ENCODE measurements around the gene M1AP.
A peak's percentile ranks its signal among the peaks of the same experiment; 100 is the strongest.
"Not testable (repeated sequence)": the region's sequence is repeated elsewhere in the genome, so short reads cannot be mapped to it uniquely, and the experiment has no call there.

Gene M1AP

DNA sequence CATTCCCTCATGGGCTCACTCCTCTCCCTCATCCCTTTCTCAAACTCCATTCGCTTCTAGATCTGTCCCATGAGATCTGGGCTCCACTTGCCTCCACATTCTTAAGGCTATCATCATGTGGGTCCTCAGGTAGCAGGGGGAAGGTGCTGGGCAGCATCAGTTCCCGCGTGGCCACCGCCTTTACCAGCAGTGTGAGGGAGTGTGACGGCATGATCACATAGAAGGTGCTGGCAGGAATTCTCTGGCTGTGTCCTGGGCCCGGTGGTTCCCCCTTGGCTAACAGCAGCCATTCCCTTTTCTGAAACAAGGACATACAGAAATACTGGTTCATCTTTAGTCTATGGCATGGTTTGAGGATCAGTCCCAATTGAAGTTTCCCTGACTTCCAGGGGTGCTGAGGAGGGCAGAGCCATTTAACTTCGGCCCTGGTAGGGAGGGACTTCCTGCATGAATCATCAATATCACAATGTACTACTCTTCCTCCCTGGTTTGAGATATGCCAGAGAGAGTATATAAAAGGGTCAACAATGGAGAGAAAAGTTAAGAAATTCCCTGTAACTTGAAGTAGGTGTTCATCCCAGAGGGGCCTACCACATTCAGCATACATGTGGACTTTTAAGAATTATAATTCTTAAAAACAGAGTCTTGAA lies 85.9 kb downstream of the M1AP start:
- DNase-seq = no peak

DNA sequence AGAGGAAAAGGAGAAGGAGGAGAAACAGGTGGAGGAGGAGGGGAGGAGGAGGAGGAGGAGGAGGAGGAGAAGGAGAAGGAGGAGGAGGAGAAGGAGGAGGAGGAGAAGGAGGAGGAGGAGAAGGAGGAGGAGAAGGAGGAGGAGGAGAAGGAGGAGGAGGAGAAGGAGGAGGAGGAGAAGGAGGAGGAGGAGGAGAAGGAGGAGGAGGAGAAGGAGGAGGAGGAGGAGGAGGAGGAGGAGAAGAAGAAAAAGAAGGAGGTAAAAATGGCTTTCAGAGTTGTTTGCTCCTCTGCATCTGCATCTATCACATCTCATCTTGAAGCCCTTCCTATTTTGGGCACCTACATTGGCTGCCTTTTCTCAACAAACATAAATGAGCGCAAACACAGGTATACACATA lies 87.1 kb downstream of the M1AP start:
- DNase-seq = not testable (repeated sequence)

DNA sequence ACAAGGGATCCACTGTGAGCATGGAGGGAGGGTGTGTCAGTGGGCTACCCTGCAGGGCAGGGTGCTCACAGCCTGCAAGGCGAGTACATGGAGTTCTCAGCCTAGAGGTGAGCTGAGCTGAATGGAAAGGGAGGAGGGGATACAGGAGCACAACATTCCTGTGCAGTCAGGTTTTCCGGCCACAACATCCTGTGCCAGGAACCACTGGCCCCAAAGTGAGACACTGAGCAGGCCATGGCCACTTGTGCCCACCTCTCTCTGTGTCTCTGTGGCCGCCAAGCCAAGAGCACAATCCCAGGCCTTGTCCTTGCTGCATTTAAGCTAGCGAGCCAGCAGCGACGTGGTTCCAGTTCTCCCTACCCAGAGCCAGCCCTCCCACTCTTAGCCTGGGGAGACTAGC lies 87.5 kb downstream of the M1AP start:
- no peak for DNase-seq

DNA sequence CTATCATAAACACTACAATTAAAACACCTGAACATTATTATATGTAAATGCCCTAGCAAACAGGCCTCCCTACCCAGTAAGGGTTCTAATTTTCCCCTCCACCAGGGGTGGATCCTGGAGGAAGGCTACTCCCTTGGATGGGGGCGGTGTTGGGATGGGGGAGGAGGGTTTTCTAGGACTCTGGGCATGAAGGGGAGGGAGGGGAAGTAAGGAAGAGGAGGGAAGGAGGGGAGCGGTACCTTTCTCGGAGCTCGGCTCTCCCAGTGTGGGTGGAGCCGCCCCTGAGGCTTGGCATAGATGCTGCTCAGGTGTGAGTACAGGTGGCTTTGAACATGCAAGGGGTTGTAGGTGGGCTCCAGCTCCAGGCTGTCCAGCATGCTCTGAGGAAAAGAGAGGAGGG lies 88.2 kb downstream of the M1AP start:
- no peak for DNase-seq

DNA sequence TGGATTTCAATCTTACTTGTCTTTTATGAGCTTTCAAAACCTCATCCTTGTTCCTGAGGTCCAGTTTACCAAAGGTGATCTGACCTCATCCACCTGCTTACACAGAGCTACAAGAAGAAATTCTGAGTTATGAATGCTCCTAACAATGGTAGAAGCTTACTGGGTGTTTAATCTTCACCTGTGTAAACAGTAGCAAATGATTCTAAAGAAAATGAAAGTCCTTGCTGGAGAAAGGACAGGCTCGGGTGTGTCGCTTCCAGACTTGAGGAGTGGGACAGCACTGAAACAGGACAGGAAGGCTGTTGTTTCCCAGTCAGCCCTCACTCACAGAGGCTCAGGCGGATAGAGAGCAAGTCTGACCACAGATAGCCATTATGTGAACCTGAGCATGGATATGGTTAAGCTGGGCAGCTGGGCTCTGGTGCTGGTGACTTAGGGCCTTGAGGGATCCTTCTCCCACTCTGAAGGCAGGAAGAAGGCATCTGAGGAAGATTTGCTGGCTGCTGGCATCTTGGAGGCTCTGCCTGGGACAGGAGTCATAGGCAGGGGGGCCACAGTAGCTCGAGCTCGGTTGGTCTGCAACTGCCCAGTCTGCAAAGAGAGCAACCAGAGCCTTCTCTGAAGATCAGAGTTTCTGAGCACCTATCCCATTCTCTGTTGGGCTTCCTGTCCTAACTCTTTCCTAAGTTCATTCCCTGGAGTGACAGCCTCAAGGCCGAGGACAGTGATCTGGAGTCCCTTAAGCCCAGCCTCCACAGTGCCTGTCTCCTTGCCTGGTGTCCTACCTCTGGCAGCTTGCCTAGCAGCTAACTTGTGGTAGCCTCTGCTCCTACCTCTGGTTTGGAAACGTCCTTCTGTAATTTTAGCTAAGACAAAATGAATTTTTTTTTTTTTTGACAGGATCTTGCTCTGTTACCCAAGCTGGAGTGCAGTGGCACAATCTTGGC lies 89.6 kb downstream of the M1AP start:
- no peak for DNase-seq

DNA sequence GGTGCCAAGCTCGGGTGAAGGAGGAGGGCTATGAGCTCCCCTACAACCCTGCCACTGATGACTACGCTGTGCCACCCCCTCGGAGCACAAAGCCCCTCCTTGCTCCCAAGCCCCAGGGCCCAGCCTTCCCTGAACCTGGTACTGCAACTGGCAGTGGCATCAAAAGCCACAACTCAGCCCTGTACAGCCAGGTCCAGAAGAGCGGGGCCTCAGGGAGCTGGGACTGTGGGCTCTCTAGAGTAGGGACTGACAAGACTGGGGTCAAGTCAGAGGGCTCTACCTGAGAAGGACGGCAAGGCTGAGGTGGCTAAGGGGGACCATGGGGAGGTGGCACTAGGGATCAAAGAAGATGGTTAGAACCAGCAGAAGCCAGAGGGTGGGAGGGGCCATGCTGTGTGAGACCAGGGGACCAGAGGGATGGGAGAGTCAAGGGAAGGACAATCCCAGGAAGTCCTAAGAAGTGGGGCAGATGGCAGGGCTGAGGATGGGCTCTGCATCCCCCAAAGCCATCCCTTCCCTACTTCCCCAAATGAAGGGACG lies 91.2 kb downstream of the M1AP start:
- no peak for DNase-seq

DNA sequence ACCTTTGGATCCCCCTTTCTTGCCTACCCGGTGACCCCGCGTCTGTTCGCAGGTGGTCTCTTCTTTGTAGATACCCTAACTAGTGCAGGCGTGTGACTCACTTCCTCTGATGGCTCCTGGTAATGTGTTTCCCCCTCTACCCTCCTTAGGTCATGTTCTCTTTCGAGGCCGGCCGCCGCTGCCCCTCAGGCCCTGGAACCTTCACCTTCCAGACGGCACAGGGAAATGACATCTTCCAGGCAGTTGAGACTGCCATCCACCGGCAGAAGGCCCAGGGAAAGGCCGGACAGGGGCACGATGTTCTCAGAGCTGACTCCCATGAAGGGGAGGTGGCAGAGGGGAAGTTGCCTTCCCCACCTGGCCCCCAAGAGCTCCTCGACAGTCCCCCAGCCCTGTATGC lies 92.0 kb downstream of the M1AP start:
- DNase-seq = no peak

DNA sequence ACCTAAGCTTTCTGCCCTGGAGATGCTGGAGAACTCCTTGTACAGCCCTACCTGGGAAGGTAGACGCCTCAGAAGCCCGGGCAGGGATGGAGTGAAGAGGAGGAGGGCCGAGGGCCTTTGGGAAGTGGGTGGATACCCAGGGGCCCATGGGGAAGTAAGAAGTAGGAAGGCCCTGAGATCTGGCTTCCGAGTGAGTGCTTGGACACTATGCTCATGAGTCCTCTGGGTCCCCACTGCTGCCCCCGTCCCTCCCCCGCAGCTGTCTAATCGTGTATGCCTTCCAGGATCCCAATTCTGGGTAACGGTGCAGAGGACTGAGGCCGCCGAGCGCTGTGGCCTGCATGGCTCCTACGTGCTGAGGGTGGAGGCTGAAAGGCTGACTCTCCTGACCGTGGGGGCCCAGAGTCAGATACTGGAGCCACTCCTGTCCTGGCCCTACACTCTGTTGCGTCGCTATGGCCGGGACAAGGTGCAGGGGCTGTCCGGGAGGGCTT lies 92.5 kb downstream of the M1AP start:
- no peak for DNase-seq

DNA sequence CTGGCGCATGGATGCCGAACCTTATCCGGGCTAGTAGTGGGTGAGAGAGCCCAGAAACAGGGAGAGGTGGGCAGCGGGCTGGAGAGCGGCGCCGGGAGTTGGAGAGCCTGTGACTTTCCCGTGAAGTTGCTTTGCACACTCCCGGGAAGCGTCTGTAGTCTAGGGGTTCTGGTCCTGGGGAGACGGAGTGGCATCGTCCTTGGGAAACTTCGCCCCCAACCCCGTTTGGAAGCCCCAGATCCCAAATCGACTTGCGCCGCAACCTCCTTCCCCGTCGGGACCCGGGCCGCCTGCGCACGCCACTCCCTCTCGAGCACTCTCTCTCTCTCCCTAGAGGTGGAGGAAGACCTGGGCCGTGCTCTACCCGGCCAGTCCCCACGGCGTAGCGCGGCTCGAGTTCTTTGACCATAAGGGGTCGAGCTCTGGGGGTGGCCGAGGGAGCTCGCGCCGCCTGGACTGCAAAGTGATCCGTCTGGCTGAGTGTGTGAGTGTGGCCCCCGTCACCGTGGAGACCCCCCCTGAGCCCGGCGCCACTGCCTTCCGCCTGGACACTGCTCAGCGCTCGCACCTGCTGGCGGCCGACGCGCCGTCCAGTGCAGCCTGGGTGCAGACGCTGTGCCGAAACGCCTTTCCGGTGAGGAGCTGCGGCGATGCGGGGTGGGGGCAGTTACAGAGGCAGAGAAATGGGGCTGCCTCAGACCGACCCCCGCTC lies 93.2 kb downstream of the M1AP start:
- no peak for DNase-seq

DNA sequence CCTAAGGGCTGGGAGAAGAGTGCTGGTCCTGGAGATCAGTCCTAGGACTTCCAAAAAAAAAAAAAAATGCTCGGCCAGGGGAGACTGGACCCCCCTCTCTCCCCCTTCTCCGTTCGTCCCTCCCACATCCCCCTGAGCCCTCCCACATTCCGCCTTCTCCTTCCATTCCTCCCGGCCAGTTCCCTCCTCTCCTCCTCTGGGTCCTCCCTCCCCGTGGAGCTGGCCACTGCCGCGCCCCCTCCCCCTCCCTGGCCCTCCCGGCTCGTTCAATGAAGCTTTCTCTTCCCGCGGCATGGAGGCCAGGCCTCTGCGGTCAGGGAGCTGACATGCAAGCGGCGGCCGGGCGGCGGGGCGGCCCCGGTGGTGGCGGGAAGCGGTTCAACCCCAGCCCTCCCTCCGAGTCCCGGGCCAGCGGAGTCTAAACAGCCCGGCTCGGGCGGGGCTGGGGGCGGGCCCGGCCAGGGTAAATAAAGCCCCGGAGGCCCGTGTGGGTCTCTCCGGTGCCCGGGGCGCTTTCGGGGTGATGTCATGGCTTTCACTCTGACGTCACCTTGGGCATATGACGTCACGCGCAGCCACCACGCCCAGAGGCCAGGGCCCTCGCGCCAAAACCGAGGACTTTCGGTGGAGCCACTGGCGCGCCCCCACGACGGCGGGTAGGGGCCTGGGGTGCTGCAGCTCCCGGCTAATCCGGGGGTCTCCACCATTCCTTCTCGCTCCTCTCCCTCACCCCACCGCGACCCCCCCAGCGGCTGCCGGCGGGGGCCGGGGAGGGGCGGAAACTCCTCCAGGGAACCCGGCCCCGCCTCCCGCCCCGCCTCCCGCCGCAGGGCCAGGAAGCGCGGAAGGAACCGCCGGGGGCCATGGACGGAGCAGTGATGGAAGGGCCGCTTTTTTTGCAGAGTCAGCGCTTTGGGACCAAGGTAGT lies 94.0 kb downstream of the M1AP start, which contains the start of the genes DOK1 and LOXL3:
DOK1 (plus strand) TSS at position 829 of the 928 bp plus-strand sequence; CDS start at position 864, 35 bp downstream.
LOXL3 (minus strand) TSS at position 51 of the 928 bp plus-strand sequence. CDS start 1,308 bp downstream, outside the sequence.
- peak; percentile 43 for DNase-seq

DNA sequence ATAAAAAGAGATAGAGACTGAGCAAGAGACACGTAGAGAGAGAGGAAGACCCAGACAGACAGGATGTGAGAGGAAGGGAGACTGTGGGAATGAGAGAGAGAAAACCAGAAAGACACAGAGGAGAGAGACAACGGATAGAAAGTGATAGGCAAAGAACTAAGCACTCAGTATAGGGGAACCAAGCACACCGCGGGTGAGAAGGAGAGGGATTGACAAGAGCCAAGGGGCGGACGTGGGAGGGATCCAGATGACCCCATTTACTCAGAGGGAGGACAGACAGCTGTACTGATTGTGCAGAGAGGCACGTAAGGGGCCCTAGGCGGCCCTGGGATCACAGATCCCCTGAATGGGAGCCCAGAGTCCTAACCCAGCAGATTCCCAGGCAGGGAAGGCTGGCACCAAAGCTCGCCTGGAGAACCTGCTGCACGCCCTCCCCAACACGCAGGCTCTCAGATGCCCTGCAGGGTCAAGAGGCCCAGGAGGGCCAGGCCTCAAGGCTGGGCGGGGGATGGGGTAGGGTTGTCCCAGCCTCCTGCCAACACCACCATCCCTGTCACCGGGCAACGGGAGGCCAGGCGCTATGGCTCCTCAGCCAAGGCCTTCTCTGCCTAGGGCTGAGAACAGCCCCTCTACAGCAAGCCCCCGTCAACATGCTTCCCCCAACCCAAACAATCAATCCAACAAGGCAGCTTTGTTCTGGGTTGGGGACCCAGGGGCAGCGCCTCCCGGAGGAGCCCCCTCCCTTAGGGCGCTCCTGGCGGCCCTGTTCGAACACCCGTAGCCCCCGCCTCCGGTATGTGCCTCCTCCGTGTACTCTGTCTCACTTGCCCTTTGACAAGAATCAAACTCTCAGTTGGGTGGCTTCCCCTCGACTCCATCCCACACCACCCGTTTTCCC lies 95.0 kb downstream of the M1AP start:
- no peak for DNase-seq

DNA sequence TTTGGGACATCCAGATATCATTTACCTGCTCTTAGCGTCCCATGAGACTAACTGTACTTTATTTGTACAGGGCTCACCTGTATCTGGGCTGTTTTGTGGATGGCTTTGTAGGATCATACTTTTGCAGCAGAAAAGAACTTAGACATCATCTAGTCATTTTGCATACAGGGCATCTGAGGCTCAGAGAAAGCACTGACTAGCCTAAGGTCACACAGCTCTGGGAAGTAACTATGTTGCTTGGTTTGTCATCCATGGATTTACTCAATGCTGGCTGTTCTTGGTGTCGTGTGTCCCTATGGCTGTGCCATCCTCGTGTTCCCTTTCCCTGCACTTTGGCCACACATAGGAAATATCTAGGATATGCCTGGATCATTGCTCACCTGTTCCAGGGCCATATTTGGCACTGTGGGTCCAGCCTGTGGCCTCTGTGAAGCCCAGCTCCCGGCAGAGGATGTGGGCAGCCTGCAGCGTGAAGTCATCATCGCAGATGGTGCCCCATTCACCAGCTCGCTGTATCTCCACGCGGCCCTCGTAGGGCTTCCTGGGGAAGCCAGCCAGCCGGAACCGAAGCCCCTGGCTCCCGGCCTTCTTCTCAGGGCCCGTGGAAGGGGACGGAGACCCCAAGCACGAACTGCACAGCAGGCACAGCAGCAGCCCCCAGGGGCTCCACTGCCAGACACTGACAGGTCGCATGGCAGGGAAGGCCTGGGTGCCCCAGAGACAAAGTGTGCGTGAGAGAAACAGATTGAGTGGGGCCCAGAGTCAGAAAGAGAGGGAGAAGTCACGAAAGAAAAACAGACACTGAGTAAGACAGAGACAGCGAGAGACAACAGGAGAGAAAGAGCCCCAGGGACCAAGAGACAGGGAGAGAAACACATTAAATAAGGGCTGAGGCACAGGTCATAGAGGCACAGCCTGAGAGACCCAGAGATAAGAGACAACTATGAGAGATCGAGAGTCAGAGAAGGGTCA lies 95.9 kb downstream of the M1AP start:
- DNase-seq = no peak

DNA sequence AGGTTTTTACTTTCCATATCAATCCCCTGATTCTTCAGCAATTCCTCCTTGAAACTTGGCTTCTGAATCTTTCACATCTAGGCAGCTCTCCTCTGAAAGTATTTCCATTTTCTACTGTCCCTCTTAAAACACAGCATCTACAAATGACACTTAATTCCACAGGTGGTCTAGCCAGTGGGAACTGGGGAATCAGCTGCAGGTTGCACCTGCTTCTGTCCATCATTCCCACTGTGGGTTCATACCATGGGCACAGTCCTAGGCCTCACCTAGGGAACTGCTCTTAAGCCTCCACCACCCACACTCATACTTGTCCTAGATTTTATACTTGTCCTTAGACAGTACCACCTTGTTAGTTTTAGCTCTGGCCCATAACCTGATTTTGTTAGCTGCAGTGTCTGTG lies 96.6 kb downstream of the M1AP start:
- no peak for DNase-seq

DNA sequence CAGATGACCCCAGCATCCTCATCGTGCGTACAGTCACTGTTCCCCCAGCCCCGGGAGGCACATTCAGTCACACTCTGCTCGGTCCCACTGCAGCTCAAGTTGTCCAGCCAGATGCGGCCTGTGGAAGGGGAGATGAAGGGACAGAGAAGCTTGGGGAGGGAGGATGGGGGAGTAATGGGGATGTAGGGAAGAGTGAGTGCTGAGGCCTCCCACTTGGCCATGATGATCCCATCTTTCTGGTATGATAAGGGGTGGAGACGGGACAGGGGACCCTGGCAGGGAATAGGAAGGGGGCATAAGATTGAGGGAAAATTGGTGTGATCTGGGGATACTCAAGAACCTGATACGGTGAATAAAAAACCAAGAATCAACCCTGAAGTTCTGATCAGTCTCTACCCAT lies 97.9 kb downstream of the M1AP start:
- DNase-seq = no peak

DNA sequence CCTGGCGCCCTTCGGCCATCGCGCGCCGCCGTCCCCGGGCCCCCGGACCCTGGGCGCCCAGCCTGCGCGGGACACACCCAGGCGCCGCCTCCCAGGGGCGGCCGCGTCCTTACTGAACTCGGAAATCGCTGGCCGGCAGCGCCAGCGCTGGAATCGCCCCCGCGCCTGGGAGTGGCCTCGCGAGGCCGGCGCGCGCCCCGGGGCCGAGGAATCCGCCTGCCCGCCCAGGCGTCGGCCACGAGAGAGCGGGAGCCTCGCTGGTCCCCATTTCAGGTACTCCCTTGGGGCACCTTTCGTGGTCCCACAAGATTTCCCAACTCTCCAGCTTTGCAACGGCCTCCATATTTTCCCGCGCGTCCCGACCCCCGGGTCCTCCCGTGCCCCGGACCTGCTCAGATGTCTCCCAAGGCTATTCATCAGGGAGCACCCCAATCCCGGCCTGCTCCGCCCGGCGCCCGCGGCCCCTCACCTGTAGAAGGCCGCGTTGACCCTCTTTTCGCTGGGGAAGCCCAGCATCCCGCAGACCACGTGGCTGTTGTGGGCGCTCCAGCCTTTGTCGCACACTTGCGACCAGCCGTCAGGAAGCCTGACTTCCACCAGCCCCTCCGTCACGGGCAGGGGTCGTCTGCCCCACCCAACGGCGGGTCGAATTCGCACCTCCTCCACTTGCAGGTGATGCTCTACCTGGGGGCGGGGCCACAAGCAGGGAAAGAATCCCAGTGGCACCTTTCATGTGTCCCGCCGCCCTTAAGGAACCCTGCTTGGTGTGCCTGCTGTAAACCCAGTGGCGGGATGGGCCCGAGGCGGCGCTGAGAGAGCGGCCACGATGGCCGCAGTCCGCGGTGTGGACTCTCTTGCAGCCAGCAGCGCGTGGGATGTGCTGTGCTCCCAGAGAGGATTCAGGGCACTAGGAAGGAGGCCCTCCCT lies 99.0 kb downstream of the M1AP start:
- DNase-seq = peak; percentile 35

DNA sequence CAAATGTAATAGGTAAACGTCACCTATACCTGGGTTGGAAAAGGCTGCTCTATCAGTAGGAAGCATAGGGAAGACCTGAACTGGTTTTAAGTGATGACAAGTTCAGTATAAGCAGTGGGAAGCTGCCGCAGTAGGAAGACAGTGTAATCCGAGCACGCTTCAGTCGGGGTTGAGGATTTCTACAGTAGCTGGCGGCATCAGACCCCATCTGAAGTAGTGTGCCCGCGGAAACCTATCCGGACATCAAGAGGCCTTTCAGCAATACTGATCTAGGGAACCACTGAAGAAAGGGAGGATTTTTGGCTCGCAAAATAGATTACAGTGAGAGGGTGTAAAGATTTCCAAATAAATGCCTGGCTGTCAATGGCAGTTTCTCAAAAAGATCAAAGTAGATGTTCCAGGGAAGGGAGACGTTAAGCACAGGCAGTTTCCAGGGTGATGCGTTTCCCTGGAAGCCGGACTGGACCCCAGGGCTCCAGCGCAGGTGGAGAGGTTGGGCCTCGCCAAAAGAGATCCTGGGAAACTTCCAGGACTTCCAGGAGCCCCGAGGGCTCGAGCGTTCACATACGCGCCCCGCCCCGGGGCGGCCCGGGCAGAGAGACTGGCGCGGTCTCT lies 99.7 kb downstream of the M1AP start:
- DNase-seq = no peak

DNA sequence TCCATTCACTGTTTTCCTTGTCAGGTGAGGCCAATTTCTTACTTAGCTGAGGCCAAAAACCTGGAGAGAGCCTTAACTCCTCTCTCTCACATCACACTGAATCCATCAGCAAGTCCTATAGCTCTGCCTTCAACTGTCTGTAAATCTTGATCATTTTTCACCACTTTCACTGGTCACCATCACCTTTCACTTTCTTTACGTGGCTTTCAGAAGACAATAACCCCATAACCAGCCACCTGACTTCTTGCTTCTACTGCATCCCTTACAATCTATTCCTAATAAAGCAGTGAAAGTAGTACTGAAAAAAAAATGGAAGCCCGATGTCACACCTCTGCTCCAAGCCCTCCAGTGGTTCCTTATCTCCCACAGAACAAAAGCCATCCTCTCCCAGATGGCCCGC lies 102.1 kb downstream of the M1AP start:
- DNase-seq = no peak

DNA sequence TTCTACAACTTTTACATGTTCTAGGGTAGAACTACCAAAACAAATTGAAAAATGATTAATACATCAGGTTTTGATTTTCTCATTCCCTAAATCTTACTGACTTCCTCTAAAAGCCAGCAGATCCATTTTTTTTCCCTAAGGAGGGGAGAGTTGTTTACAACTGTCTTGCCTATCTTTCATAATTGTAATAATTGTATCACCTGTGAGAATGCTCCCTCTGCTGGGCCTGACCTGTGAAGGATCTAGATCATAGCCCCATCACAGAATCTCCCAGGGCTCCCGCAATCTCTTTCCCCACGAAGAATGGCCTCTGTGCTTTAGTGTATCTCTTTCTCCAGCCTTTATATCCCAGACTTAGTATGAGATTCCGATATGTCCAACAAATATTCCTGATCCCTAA lies 103.5 kb downstream of the M1AP start:
- no peak for DNase-seq

Measured in NCI-H1092 (cell line).